HG03108 (cell line): ENCODE data around the gene RPL9.
"Not testable (repeated sequence)": the region's sequence is repeated elsewhere in the genome, so short reads cannot be mapped to it uniquely, and the experiment has no call there.

Experiments used
- ATAC-seq: cut with Tn5 transposase; IDR thresholded peaks from one replicate; pipeline ENCODE4 v1.9.1; 2021; ENCODE audit warnings: moderate library complexity; ENCODE audit not compliant: unreplicated experiment

The RPL9 gene

GRCh38 chr4:39467464-39467863 lies 8.7 kb upstream of the RPL9 start:
- no peak for ATAC-seq

DNA sequence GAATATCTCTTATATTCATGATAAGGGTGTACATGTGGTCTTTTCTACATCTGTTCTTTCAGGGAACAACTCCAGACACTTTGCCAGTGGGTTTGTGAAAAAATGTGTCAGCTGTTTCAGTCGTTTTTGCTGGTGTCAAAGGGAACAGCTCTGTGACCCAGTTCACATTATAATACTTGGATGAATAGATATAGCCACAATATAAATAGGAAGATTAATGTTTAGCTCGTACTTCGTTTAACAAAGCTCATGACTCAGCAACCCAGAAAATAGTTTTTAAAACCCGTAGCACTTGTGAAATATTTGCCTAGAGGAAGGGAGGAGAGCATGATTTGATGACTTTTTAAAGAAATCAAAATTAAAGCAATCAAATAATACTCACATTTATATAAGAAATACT lies 8.0 kb upstream of the RPL9 start:
- ATAC-seq = no peak

DNA sequence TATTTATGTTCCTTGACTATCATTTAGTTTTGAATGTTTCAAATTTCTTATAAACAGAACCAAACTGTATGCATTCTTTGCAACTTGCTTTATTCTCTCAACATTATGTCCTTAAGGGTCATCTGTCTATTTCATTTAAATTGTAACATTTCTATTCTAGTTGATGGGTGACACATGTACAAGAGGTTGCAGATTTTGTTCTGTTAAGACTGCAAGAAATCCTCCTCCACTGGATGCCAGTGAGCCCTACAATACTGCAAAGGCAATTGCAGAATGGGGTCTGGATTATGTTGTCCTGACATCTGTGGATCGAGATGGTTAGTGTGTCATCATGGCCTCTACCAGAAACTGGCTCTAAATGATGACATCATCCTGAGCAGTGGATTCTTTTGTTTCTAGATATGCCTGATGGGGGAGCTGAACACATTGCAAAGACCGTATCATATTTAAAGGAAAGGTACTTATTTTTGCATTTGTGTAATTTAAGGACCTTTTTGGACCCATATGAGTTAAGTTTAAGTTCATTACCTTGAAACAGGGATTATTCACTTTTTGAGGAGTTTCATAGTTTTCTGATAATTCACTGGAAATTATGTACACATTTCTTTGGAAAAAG lies 6.3 kb upstream of the RPL9 start:
- no peak for ATAC-seq

- ATAC-seq = not testable (repeated sequence)
These were observed 589 bp downstream of the RPL9 start for GRCh38 chr4:39458161-39458504.

DNA sequence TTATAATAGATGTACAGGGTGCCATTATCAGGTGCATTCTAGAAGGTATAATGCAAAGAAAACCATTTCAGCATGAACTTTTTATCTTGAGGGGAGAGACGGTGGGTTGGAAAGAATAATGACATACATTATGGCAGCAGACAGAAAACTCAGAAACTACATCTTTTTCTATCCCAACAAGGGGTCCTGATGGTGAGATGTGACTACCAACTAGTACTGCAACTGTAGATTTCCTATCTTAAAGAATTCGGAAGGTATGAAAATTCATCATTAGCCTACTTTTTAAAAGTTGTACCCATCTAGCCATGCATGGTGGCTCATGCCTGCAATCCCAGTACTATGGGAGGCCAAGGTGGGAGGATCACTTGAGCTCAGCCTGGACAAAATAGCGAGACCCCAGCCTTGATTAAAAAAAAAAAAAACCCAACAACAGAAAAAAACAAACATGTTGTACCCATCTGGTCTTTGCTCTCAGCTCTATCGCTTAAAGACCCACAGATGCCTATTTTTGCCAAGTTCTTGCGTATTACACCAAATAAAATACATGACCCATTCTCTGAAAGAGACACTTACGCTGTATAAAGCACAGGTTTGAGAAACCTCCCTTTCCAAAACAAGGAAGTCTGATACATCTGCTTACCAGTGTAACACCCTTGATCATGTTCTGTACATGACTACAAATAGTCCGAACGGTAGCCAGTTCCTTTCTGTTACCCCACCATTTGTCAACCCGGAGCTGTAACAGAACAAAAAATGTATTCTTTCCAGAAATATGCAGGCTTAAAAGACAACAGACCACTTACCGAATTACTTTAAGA lies 1.6 kb downstream of the RPL9 start:
- ATAC-seq = no peak

DNA sequence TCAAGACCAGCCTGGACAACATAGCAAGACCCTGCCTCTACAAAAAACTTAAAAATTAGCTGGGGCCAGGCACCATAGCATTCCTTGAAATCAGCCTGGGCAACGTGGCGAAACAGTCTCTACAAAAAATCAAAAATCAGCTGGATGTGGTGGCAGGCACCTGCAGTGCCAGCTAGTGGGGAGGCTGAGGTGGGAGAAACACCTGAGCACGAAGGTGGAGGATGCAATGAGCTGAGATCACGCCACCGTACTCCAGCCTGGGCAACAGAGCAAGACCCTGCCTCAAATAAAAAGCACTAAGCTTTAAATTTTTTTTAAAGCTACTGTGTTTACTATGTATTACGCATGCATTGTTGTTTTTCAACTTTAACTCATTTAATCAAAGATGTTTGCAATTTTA lies 3.2 kb downstream of the RPL9 start:
- no peak for ATAC-seq

GRCh38 chr4:39453738-39454137 lies 5.0 kb downstream of the RPL9 start:
- ATAC-seq = no peak

DNA sequence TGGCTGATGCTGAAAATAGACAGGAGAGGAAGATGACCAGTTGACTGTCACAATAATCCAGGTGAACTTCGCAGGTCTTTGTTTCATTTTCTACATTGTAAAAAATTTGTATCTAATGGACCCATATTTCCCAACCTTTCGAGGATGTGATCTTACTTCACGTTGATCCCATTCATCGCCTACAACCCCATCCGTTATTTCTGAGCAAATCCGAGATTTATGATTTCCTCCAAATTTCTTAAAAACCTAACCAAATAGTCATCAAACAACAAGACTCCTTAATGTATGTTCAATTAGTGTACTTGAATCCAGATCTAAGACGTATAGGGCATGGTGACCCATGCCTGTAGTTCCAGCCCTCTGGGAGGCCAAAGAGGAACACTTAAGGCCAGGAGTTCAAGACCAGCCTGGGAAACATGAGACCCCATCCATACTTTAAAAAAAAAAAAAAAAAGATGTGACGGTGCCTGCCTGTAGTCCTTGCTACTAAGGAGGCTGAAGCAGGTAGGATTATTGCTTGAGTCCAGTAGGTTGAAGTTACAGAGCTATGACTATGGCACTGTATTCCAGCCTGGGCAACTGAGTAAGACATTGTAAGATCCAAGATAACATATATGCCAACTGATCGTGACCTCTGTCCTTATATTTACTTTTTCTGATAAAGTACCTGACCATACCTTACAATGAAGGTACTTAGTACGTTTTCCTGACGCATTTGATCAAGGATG lies 5.7 kb downstream of the RPL9 start:
- no peak for ATAC-seq

GRCh38 chr4:39452153-39452859 lies 6.4 kb downstream of the RPL9 start:
- no peak for ATAC-seq

GRCh38 chr4:39451423-39452023 lies 7.2 kb downstream of the RPL9 start:
- ATAC-seq = no peak

DNA sequence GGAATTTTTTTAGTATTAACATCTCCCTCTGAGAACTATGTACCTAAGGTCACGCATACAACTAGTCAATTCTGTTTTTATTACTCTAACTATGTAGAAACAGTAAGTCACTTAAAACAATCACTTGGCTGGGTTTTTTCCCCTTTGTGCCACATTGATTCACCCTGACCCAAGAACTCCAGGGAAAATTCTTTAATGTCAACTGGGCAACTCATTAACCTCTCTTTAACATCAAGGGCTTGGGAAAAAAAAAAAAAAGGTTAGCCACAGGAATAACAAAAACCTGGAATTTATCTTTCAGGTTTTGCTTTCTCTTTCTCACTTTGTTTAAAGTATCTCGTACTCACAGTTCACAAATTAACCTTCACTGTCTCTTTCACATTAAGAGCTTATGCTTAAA lies 8.1 kb downstream of the RPL9 start:
- no peak for ATAC-seq

- peak; percentile 82 for ATAC-seq
These were observed 11.7 kb downstream of the RPL9 start for GRCh38 chr4:39446842-39447573.

DNA sequence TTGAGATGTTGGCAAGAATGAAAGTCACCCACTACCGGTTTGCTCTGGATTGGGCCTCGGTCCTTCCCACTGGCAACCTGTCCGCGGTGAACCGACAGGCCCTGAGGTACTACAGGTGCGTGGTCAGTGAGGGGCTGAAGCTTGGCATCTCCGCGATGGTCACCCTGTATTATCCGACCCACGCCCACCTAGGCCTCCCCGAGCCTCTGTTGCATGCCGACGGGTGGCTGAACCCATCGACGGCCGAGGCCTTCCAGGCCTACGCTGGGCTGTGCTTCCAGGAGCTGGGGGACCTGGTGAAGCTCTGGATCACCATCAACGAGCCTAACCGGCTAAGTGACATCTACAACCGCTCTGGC lies 12.3 kb downstream of the RPL9 start:
- no peak for ATAC-seq

DNA sequence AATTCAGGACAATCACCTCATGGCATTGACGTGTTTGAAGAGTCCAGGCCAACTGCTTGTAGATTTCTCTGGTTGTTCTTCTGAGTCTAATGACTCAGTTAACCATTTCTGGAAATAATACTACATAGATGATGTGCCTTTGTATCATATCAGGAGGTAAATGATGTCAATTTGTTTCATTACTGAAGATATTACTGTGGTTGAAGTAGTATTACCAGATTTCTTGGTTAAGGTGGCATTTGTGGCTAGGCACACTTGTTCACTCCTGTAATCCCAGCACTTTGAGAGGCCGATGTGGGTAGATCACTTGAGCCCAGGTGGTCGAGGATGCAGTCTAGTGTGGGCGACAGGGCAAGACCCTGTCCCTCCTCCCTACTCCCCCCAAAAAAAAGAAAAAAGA lies 15.7 kb downstream of the RPL9 start:
- ATAC-seq = no peak

GRCh38 chr4:39441593-39441992 lies 17.1 kb downstream of the RPL9 start:
- no peak for ATAC-seq

DNA sequence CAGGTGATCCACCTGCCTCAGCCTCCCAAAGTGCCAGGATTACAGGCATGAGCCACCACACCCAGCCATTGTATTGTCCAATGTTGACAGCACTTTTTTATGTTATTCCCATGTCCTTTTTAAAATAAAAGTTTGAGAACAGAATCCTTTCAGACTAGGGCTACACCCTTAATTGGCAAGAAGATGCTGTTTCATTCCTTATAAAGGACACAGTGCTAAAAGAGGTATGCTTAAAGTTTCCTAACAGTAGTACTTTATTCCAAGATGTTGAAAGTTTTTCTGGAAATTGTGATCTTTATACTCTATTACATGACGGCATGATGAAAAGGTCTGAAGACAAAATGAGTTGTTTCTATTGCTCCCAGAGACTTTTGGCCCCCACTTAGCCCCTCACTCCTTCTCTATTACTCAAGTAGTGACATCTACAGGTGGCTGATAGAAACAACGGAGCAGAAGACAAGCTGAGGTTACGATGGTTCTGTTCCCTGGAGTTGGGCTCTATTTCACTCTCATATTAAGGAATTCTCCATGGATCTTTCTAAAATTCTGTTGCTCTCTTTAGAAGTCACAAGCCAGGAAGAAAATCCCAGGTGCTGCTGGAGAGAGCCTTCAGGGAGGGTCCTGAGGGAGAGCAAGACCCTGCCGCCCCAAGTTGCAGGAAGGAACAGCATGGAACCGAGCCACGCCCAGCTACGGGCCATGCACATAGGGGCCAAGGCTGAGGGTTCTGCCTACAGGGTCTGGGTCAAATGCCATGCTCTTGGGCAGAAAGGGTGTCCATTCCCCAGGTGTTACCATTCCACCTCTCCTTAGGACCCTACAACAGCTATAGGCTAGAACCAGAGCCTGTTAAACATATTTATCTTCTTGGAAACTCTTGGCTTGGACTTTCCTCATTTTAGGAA lies 22.8 kb downstream of the RPL9 start:
- ATAC-seq = no peak

- no peak for ATAC-seq
These were observed 24.7 kb downstream of the RPL9 start for GRCh38 chr4:39433878-39434492.

- ATAC-seq = no peak
These were observed 29.0 kb downstream of the RPL9 start for GRCh38 chr4:39429476-39430334.
